GM19240 (cell line): ENCODE results near the gene OCA2.
"Not testable (repeated sequence)": the region's sequence is repeated elsewhere in the genome, so short reads cannot be mapped to it uniquely, and the experiment has no call there.

ENCODE experiments used
- DNase-seq: peaks from one replicate; pipeline ENCODE4 v3.0.0; 2011; ENCODE audit warnings: low spot score; ENCODE audit not compliant: insufficient read length

OCA2 gene

DNA sequence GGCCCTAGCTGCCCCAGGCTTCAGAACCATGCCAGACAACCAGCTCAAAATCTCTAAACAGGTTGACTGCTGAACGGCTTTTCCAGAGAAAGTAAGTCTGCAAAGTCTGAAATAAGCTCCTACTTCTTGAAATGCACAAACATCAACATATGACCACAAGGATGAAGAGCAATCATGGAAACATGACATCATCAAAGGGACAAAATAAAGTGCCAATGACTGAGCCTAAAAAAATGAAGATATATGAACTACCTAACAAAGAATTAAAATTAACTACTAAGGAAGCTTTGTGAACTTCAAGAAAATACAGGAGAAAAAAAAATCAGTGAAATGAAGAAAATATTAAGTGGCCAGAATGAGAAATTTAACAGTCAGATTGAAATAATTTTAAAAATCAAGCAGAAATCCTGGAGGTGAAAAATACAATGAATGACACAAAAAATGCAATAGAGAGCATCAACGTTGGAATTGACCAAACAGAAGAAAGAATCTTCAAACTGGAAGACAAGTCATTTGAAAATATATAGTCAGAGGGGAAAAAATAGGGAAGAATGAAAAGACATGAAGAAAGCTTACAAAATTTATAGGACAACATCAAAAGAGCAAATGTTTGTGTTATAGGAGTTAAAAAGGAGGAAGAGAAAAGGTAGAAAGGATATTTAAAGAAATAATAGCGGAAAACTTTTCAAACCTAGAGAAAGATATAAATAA lies 364.2 kb downstream of the OCA2 start:
- DNase-seq, result no peak

- DNase-seq, result no peak
Measured at GRCh38 chr15:27731776-27732175, 367.3 kb downstream of the OCA2 start.

DNA sequence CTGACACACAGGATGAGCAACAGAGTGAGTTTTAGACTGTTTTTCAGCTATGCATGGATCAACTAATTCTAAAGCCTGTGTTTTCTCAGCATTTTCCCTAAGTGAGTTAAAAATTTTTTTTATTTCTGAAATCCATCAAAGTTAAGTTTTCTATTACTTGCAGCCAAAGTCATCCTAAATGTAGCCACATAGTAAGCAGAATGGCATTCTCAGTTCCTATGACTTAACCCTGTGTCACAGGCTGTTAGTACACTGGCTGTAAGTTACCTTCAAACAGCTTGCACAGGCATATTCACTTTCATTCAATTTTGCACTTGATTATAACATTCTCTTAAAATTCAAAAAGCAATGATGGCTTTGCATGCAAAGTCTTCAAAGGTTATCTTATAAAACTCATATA lies 368.2 kb downstream of the OCA2 start:
- no peak for DNase-seq

DNA sequence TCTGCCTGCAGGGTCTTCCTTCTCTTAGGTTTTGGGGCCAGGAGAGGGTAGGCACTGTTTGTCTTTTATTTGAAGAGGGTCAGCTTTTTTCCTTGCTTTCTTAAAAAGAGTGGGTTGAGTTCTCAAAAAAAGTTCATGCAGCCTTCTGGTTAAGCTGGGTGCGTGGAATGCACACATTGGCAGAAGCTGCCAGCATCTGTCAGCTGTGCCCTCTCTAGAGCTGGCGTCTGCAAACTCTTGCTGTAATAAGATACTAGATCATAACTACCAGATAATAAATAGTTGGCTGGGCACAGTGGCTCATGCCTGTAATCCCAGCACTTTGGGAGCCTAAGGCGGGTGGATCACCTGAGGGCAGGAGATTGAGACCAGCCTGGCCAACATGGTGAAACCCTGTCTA lies 373.4 kb downstream of the OCA2 start:
- DNase-seq, result no peak

- no peak for DNase-seq
Measured at GRCh38 chr15:27723821-27724220, 375.3 kb downstream of the OCA2 start.

GRCh38 chr15:27722102-27722501 lies 377.0 kb downstream of the OCA2 start:
- DNase-seq, result no peak

GRCh38 chr15:27714675-27715074 lies 384.4 kb downstream of the OCA2 start:
- no peak for DNase-seq

- not testable (repeated sequence) for DNase-seq
Measured at GRCh38 chr15:27713850-27714249, 385.3 kb downstream of the OCA2 start.

- no peak for DNase-seq
Measured at GRCh38 chr15:27707257-27707656, 391.9 kb downstream of the OCA2 start.

- DNase-seq, result no peak
Measured at GRCh38 chr15:27706300-27706699, 392.8 kb downstream of the OCA2 start.

- no peak for DNase-seq
Measured at GRCh38 chr15:27705056-27705455, 394.1 kb downstream of the OCA2 start.
